ENCODE measurements around the gene MAP4K5. TPM values are rescaled to one million over a fixed set of nuclear protein-coding genes. Genes with fewer than 3 reads are reported as not detected.

The MAP4K5 gene
- total RNA-seq, 1 experiment from 2014 or later = 39.1 TPM

GRCh38 chr14:50434528-50434927, 97.8 kb downstream of the MAP4K5 start:
- no peak for DNase-seq (ENCODE audit: low read depth, low spot score)
- H3K79me2 ChIP-seq (ENCODE audit: insufficient read depth, low read length) = no peaks in the 10 kb centered on the region
- no peaks in the 10 kb centered on the region for H3K27me3 ChIP-seq (ENCODE audit: insufficient read depth, low read length)
- no TSS peak for BruUV-seq (replicated peaks)
- H4K20me1 ChIP-seq (ENCODE audit: insufficient read depth) = no peaks in the 10 kb centered on the region
- ChIA-PET CTCF (no interaction called here), POLR2A (no interaction called here), RAD21 (ENCODE audit: low non-redundant PET in 1 of 2, low total read pairs in 2 of 2, uncharacterized antibody in 2 of 2, unreplicated experiment in 2 of 2) (no interaction called here)
- H2AFZ ChIP-seq (ENCODE audit: low read depth, low read length, poor library complexity, severe bottlenecking) = no peak overlapping the region
- no peak for TF ChIP-seq SIN3A (IDR thresholded peaks at IDR 0.05; ENCODE audit: low read depth)
- TF ChIP-seq YY1 (IDR thresholded peaks at IDR 0.05; ENCODE audit: extremely low read depth, insufficient replicate concordance, low read depth, low read length) = no peak
- TF ChIP-seq ATF3 (IDR thresholded peaks at IDR 0.05) = no peak
- TF ChIP-seq, protein P1, sequence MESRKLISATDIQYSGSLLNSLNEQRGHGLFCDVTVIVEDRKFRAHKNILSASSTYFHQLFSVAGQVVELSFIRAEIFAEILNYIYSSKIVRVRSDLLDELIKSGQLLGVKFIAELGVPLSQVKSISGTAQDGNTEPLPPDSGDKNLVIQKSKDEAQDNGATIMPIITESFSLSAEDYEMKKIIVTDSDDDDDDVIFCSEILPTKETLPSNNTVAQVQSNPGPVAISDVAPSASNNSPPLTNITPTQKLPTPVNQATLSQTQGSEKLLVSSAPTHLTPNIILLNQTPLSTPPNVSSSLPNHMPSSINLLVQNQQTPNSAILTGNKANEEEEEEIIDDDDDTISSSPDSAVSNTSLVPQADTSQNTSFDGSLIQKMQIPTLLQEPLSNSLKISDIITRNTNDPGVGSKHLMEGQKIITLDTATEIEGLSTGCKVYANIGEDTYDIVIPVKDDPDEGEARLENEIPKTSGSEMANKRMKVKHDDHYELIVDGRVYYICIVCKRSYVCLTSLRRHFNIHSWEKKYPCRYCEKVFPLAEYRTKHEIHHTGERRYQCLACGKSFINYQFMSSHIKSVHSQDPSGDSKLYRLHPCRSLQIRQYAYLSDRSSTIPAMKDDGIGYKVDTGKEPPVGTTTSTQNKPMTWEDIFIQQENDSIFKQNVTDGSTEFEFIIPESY (IDR thresholded peaks at IDR 0.05; ENCODE audit: extremely low read depth, insufficient replicate concordance, low read length) = no peak
- TF ChIP-seq EGR1 (IDR thresholded peaks at IDR 0.05; ENCODE audit: low read depth) = no peak
- no peak for TF ChIP-seq CBX3 (IDR thresholded peaks at IDR 0.05; ENCODE audit: low read depth)
- TF ChIP-seq SRF (IDR thresholded peaks at IDR 0.05; ENCODE audit: low read depth) = no peak
- no peak for TF ChIP-seq JUND (IDR thresholded peaks at IDR 0.05)
- H3K4me2 ChIP-seq (ENCODE audit: low read length) = no peak overlapping the region
- H3K4me1 ChIP-seq (ENCODE audit: control insufficient read depth in 1 of 2, insufficient read depth in 2 of 2, low read length in 2 of 2) = no peaks in the 10 kb centered on the region
- H3K36me3 ChIP-seq (ENCODE audit: control insufficient read depth in 1 of 2, insufficient read depth in 2 of 2, low read length in 2 of 2) = peaks cover 29 to 32% of the 10 kb centered on the region in 2 experiments
- no peaks in the 10 kb centered on the region for H3K9me3 ChIP-seq (ENCODE audit: control insufficient read depth in 1 of 2, insufficient read depth in 1 of 2, low read depth in 1 of 2, low read length in 2 of 2)
- intact Hi-C loops (cut with micrococcal nuclease) = no loop called here
- no peak for ATAC-seq
- no peak overlapping the region for H3K9ac ChIP-seq (ENCODE audit: low read length)
- no peak overlapping the region for H3K4me3 ChIP-seq (replicated peaks in 1 of 2; ENCODE audit: low read depth in 1 of 2, low read length in 2 of 2)
- H3K27ac ChIP-seq (ENCODE audit: low read depth, low read length) = no peak overlapping the region
- H3K9me2 ChIP-seq (ENCODE audit: insufficient read depth) = no peaks in the 10 kb centered on the region

GRCh38 chr14:50432131-50432530, 100.2 kb downstream of the MAP4K5 start:
- TF ChIP-seq SIN3A (IDR thresholded peaks at IDR 0.05; ENCODE audit: low read depth) (no peak), EZH2 (IDR thresholded peaks at IDR 0.05) (no peak), POLR2AphosphoS5 (IDR thresholded peaks at IDR 0.05; ENCODE audit: low read depth, low read length) (no peak), SRF (IDR thresholded peaks at IDR 0.05; ENCODE audit: low read depth) (no peak), FOSL1 (IDR thresholded peaks at IDR 0.05; ENCODE audit: low read depth) (no peak), CBX3 (IDR thresholded peaks at IDR 0.05; ENCODE audit: low read depth) (no peak), YY1 (IDR thresholded peaks at IDR 0.05; ENCODE audit: extremely low read depth, insufficient replicate concordance, low read depth, low read length) (no peak)
- TF ChIP-seq, protein P1 (IDR thresholded peaks at IDR 0.05; ENCODE audit: extremely low read depth, insufficient replicate concordance, low read length) = no peak
- TF ChIP-seq, protein P2, sequence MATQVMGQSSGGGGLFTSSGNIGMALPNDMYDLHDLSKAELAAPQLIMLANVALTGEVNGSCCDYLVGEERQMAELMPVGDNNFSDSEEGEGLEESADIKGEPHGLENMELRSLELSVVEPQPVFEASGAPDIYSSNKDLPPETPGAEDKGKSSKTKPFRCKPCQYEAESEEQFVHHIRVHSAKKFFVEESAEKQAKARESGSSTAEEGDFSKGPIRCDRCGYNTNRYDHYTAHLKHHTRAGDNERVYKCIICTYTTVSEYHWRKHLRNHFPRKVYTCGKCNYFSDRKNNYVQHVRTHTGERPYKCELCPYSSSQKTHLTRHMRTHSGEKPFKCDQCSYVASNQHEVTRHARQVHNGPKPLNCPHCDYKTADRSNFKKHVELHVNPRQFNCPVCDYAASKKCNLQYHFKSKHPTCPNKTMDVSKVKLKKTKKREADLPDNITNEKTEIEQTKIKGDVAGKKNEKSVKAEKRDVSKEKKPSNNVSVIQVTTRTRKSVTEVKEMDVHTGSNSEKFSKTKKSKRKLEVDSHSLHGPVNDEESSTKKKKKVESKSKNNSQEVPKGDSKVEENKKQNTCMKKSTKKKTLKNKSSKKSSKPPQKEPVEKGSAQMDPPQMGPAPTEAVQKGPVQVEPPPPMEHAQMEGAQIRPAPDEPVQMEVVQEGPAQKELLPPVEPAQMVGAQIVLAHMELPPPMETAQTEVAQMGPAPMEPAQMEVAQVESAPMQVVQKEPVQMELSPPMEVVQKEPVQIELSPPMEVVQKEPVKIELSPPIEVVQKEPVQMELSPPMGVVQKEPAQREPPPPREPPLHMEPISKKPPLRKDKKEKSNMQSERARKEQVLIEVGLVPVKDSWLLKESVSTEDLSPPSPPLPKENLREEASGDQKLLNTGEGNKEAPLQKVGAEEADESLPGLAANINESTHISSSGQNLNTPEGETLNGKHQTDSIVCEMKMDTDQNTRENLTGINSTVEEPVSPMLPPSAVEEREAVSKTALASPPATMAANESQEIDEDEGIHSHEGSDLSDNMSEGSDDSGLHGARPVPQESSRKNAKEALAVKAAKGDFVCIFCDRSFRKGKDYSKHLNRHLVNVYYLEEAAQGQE (IDR thresholded peaks at IDR 0.05; ENCODE audit: low read depth) = no peak

More at GRCh38 chr14:50432131-50432530, 100.2 kb downstream of the MAP4K5 start:
- Histone ChIP-seq H3K9me2 (ENCODE audit: insufficient read depth) (no peaks in the 10 kb centered on the region), H3K79me2 (ENCODE audit: insufficient read depth, low read length) (no peaks in the 10 kb centered on the region), H3K4me2 (ENCODE audit: low read length) (no peak overlapping the region), H3K4me3 (replicated peaks in 1 of 2; ENCODE audit: low read depth in 1 of 2, low read length in 2 of 2) (no peak overlapping the region), H3K27me3 (ENCODE audit: insufficient read depth, low read length) (no peaks in the 10 kb centered on the region), H2AFZ (ENCODE audit: low read depth, low read length, poor library complexity, severe bottlenecking) (no peak overlapping the region), H3K9ac (ENCODE audit: low read length) (no peak overlapping the region), H3K27ac (ENCODE audit: low read depth, low read length) (no peak overlapping the region), H3K4me1 (ENCODE audit: control insufficient read depth in 1 of 2, insufficient read depth in 2 of 2, low read length in 2 of 2) (no peaks in the 10 kb centered on the region), H3K36me3 (ENCODE audit: control insufficient read depth in 1 of 2, insufficient read depth in 2 of 2, low read length in 2 of 2) (peaks cover 22 to 23% of the 10 kb centered on the region in 2 experiments), H3K9me3 (ENCODE audit: control insufficient read depth in 1 of 2, insufficient read depth in 1 of 2, low read depth in 1 of 2, low read length in 2 of 2) (no peaks in the 10 kb centered on the region), H4K20me1 (ENCODE audit: insufficient read depth) (no peaks in the 10 kb centered on the region)
- ATAC-seq (no peak), DNase-seq (ENCODE audit: low read depth, low spot score) (no peak)
- RAD21 ChIA-PET (ENCODE audit: low non-redundant PET in 1 of 2, low total read pairs in 2 of 2, uncharacterized antibody in 2 of 2, unreplicated experiment in 2 of 2) = no interaction called here
- no TSS peak for BruUV-seq (replicated peaks)
- CTCF ChIA-PET = no interaction called here
- intact Hi-C loops (cut with micrococcal nuclease) = no loop called here
- POLR2A ChIA-PET = no interaction called here
